AG09319 (cell line): Measurements from ENCODE around the gene NDUFAF5.

Experiments used
- DNase-seq: peaks from one replicate; pipeline ENCODE4 v3.0.0-alpha.2; 2010; ENCODE audit warnings: low read depth; ENCODE audit errors: extremely low read depth
- TF ChIP-seq, protein P1 (sequence below): IDR thresholded peaks from 2 replicates; pipeline ENCODE4 v1.5.1; 2011; ENCODE audit warnings: low read depth, mild to moderate bottlenecking, inconsistent platforms, low read length, moderate library complexity

NDUFAF5 gene

GRCh38 chr20:13841206-13841605 lies 56.4 kb downstream of the NDUFAF5 start:
- TF ChIP-seq, protein P1, sequence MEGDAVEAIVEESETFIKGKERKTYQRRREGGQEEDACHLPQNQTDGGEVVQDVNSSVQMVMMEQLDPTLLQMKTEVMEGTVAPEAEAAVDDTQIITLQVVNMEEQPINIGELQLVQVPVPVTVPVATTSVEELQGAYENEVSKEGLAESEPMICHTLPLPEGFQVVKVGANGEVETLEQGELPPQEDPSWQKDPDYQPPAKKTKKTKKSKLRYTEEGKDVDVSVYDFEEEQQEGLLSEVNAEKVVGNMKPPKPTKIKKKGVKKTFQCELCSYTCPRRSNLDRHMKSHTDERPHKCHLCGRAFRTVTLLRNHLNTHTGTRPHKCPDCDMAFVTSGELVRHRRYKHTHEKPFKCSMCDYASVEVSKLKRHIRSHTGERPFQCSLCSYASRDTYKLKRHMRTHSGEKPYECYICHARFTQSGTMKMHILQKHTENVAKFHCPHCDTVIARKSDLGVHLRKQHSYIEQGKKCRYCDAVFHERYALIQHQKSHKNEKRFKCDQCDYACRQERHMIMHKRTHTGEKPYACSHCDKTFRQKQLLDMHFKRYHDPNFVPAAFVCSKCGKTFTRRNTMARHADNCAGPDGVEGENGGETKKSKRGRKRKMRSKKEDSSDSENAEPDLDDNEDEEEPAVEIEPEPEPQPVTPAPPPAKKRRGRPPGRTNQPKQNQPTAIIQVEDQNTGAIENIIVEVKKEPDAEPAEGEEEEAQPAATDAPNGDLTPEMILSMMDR, result no peak
- no peak for DNase-seq

GRCh38 chr20:13844296-13844695 lies 59.5 kb downstream of the NDUFAF5 start:
- no peak for DNase-seq
- TF ChIP-seq, protein P1, result no peak

DNA sequence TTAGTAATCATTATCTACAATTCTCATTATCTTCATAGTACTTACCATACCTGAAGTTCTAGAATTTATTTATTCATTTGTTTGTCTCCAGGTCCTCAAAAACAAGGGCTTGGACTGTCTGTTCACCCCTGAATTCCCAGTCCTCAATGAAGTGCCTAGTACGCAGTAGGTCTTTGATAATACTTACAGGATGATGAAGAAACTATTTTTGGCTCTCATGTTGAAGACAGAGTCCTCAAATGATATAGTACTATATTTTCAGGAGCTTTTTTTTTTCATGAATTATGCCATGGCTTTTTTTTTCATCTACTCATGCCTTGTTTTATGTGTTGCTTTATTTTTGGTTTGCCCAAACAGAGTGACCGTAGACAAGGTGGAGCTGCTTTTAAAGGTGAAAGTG lies 66.5 kb downstream of the NDUFAF5 start:
- TF ChIP-seq, protein P1, result no peak
- DNase-seq, result no peak

- TF ChIP-seq, protein P1, result no peak
- no peak for DNase-seq
Observed at GRCh38 chr20:13852306-13852705, 67.5 kb downstream of the NDUFAF5 start.

DNA sequence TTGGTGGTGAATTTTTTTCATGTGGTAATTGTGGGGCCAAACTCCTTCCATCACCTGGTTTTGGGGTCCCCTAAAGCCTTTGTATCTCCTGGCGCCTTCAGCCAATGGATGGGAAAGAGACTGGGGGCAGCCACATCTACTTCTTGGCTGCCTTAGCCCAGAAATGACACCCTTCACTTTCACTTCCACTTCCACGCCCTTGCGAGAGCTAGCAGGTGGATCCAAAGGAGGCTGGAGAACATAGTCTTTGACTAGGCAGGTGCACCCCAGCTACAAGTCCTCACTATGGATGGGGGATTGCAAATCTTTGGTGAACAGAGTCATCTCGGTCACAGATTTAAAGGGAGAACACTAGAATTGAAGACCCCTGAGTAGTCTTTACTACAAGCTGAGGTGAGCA lies 70.8 kb downstream of the NDUFAF5 start:
- no peak for DNase-seq
- TF ChIP-seq, protein P1, result no peak

DNA sequence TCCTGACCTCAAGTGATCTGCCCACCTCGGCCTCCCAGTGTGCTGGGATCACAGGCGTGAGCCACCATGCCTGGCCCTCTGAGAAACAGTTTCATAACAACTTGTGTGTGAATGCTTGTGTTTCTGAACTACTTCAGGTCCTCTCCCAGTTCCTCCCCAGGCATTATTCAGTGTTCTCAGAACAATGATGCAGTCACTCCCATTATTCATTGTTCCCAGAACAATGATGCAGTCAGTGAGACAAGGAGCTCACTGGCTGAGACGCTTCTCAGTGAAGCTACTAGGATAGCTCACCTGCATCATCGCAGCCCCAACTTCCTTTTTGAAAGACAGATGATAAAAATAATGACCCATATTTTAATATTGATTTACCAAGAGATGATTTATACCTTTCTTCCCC lies 71.5 kb downstream of the NDUFAF5 start:
- no peak for DNase-seq
- TF ChIP-seq, protein P1, result no peak

- no peak for DNase-seq
Observed at GRCh38 chr20:13857304-13857703, 72.5 kb downstream of the NDUFAF5 start.

More at GRCh38 chr20:13857304-13857703, 72.5 kb downstream of the NDUFAF5 start:
- TF ChIP-seq, protein P1, result no peak
